Upper lobe of left lung (tissue), 4 donors: Measurements from ENCODE around the gene SLC1A5.

ENCODE experiments used
- CTCF ChIP-seq, 6 experiments: fragments of 450-650 bp in 4 of 6; fragments of 200-600 bp in 2 of 6; sonication (generic) in 2 of 6; IDR thresholded peaks; one replicate each; pipeline ENCODE4 v1.5.1; 2016 to 2019; ENCODE audit warnings: antibody characterized with exemption in 6 of 6
- EP300 ChIP-seq, 4 donors: sonication (generic); formaldehyde crosslinking; IDR thresholded peaks; one replicate each; pipeline ENCODE4 v1.5.1; 2017; ENCODE audit warnings: antibody characterized with exemption in 4 of 4, control low read depth in 2 of 4
- POLR2A ChIP-seq, 4 donors: fragments of 450-650 bp; IDR thresholded peaks; one replicate each; pipeline ENCODE4 v1.5.1; 2016 to 2017; ENCODE audit warnings: antibody characterized with exemption in 4 of 4, mild to moderate bottlenecking in 2 of 4

GRCh38 chr19:46759817-46760333 is 28.5 kb downstream of the SLC1A5 start:
- no peak for TF ChIP-seq EP300 (IDR thresholded peaks at IDR 0.05)
- TF ChIP-seq CTCF (IDR thresholded peaks at IDR 0.05): no peak
- TF ChIP-seq POLR2A (IDR thresholded peaks at IDR 0.05): no peak
